SK-N-SH (cell line): ENCODE results near the gene AANAT.

Experiments
- CHD2 ChIP-seq: fragments of 150-350 bp; IDR thresholded peaks from 2 replicates; pipeline ENCODE4 v1.6.1; 2018; ENCODE audit warnings: low read length; ENCODE audit not compliant: partially characterized antibody
- CTCF ChIP-seq: fragments of 200-600 bp; sonication (generic); IDR thresholded peaks from 2 replicates; pipeline ENCODE4 v1.6.1; 2017; ENCODE audit warnings: antibody characterized with exemption, mild to moderate bottlenecking, moderate library complexity
- EP300 ChIP-seq, 2 experiments: IDR thresholded peaks; 2 replicates each; pipeline versions ENCODE4 v1.4.0 to v1.6.1; 2012; ENCODE audit warnings: borderline replicate concordance in 1 of 2, low read depth in 1 of 2, low read length in 1 of 2
- FOXJ3 ChIP-seq: sonication (generic); formaldehyde crosslinking; IDR thresholded peaks from 2 replicates; pipeline ENCODE4 v1.5.1; 2020; ENCODE audit warnings: mild to moderate bottlenecking, missing genetic modification reagents
- MEF2A ChIP-seq: IDR thresholded peaks from 2 replicates; pipeline ENCODE4 v1.4.0; 2012; ENCODE audit warnings: low read depth, borderline replicate concordance
- RXRA ChIP-seq: IDR thresholded peaks from 2 replicates; pipeline ENCODE4 v1.4.0; 2012; ENCODE audit warnings: low read depth, mild to moderate bottlenecking, borderline replicate concordance
- TAF1 ChIP-seq: IDR thresholded peaks from 2 replicates; pipeline ENCODE4 v1.6.1; 2012; ENCODE audit warnings: low read depth, mild to moderate bottlenecking, low read length, moderate library complexity, borderline replicate concordance
- TCF12 ChIP-seq: IDR thresholded peaks from 2 replicates; pipeline ENCODE4 v1.4.0; 2012
- USF2 ChIP-seq: fragments of 150-350 bp; IDR thresholded peaks from 2 replicates; pipeline ENCODE4 v1.6.1; 2017; ENCODE audit warnings: antibody characterized with exemption, low read length, low read depth, borderline replicate concordance
- TF ChIP-seq, protein P1 (sequence below): IDR thresholded peaks from 2 replicates; pipeline ENCODE4 v1.6.1; 2012; ENCODE audit warnings: mild to moderate bottlenecking, low read depth, low read length, moderate library complexity
- TF ChIP-seq, protein P2 (sequence below): IDR thresholded peaks from 2 replicates; pipeline ENCODE4 v1.4.0; 2012; ENCODE audit warnings: low read depth, borderline replicate concordance
- TF ChIP-seq, protein P3 (sequence below): fragments of 150-350 bp; IDR thresholded peaks from 2 replicates; pipeline ENCODE4 v1.6.1; 2016; ENCODE audit warnings: mild to moderate bottlenecking, low read depth, low read length

DNA sequence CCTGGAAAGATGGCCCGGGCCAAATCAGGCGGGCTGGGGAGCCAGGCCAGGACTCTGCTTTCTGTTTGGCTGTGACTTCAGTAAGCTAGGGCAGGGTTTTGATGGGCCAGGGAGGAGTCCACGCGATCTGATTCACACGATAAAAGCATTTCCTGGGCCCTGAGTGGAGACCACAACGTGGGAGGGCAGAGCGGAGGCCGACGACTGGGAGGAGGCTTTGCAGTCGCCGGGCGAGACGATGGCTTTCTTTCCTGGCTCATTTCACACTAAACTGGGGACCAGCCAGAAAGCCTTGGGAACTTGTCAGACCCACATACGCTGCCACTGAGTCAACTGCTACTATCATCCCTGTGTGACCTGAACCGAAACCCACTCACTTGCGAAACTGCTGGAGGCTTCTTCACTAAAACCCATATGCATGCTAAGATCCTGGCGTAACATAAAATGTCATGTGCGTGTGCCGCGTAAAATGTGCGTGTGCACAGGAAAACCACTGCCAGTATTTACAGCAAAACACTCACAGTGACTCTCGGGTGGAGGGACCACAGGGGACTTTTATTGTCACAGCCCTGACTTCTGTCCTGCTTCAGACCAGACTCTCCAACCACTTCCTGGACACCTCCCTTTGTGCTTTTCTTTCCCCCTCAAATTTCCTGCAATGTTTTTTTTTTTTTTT, 48.0 kb downstream of the AANAT start:
- TF ChIP-seq, protein P1, sequence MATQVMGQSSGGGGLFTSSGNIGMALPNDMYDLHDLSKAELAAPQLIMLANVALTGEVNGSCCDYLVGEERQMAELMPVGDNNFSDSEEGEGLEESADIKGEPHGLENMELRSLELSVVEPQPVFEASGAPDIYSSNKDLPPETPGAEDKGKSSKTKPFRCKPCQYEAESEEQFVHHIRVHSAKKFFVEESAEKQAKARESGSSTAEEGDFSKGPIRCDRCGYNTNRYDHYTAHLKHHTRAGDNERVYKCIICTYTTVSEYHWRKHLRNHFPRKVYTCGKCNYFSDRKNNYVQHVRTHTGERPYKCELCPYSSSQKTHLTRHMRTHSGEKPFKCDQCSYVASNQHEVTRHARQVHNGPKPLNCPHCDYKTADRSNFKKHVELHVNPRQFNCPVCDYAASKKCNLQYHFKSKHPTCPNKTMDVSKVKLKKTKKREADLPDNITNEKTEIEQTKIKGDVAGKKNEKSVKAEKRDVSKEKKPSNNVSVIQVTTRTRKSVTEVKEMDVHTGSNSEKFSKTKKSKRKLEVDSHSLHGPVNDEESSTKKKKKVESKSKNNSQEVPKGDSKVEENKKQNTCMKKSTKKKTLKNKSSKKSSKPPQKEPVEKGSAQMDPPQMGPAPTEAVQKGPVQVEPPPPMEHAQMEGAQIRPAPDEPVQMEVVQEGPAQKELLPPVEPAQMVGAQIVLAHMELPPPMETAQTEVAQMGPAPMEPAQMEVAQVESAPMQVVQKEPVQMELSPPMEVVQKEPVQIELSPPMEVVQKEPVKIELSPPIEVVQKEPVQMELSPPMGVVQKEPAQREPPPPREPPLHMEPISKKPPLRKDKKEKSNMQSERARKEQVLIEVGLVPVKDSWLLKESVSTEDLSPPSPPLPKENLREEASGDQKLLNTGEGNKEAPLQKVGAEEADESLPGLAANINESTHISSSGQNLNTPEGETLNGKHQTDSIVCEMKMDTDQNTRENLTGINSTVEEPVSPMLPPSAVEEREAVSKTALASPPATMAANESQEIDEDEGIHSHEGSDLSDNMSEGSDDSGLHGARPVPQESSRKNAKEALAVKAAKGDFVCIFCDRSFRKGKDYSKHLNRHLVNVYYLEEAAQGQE = no peak
- no peak for TF ChIP-seq TCF12
- TF ChIP-seq CTCF = no peak
- no peak for TF ChIP-seq FOXJ3 (CRISPR knock-in tag)
- no peak for TF ChIP-seq EP300 (IDR thresholded peaks at IDR 0.05; ENCODE audit: borderline replicate concordance in 1 of 2, low read depth in 1 of 2, low read length in 1 of 2)
- TF ChIP-seq, protein P2, sequence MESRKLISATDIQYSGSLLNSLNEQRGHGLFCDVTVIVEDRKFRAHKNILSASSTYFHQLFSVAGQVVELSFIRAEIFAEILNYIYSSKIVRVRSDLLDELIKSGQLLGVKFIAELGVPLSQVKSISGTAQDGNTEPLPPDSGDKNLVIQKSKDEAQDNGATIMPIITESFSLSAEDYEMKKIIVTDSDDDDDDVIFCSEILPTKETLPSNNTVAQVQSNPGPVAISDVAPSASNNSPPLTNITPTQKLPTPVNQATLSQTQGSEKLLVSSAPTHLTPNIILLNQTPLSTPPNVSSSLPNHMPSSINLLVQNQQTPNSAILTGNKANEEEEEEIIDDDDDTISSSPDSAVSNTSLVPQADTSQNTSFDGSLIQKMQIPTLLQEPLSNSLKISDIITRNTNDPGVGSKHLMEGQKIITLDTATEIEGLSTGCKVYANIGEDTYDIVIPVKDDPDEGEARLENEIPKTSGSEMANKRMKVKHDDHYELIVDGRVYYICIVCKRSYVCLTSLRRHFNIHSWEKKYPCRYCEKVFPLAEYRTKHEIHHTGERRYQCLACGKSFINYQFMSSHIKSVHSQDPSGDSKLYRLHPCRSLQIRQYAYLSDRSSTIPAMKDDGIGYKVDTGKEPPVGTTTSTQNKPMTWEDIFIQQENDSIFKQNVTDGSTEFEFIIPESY = no peak
- no peak for TF ChIP-seq USF2
- no peak for TF ChIP-seq MEF2A
- TF ChIP-seq, protein P3, sequence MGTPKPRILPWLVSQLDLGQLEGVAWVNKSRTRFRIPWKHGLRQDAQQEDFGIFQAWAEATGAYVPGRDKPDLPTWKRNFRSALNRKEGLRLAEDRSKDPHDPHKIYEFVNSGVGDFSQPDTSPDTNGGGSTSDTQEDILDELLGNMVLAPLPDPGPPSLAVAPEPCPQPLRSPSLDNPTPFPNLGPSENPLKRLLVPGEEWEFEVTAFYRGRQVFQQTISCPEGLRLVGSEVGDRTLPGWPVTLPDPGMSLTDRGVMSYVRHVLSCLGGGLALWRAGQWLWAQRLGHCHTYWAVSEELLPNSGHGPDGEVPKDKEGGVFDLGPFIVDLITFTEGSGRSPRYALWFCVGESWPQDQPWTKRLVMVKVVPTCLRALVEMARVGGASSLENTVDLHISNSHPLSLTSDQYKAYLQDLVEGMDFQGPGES = no peak
- no peak for TF ChIP-seq TAF1
- no peak for TF ChIP-seq CHD2
- TF ChIP-seq RXRA = no peak
